SIG-M5 (cell line): ENCODE data around the gene MUC5AC.
"Not testable (repeated sequence)": the region's sequence is repeated elsewhere in the genome, so short reads cannot be mapped to it uniquely, and the experiment has no call there.

Source experiments
- DNase-seq: peaks from one replicate; lab custom pipeline; 2025; lab: John Stamatoyannopoulos, UW

Gene MUC5AC

GRCh38 chr11:1237128-1237580 lies 79.4 kb downstream of the MUC5AC start:
- DNase-seq: no peak

GRCh38 chr11:1237851-1238250 lies 80.1 kb downstream of the MUC5AC start:
- DNase-seq: no peak

- DNase-seq: no peak
Measured at GRCh38 chr11:1238767-1239595, 81.2 kb downstream of the MUC5AC start.

GRCh38 chr11:1239596-1240205 lies 81.9 kb downstream of the MUC5AC start:
- DNase-seq: no peak

GRCh38 chr11:1240771-1241170 lies 83.0 kb downstream of the MUC5AC start:
- DNase-seq: no peak

- DNase-seq: no peak
Measured at GRCh38 chr11:1241706-1242105, 84.0 kb downstream of the MUC5AC start.

GRCh38 chr11:1242289-1242688 lies 84.5 kb downstream of the MUC5AC start:
- DNase-seq: no peak

GRCh38 chr11:1242751-1243150 lies 85.0 kb downstream of the MUC5AC start:
- not testable (repeated sequence) for DNase-seq

GRCh38 chr11:1243521-1243920 lies 85.8 kb downstream of the MUC5AC start:
- not testable (repeated sequence) for DNase-seq

- not testable (repeated sequence) for DNase-seq
Measured at GRCh38 chr11:1244557-1244956, 86.8 kb downstream of the MUC5AC start.

GRCh38 chr11:1245717-1246116 lies 88.0 kb downstream of the MUC5AC start:
- not testable (repeated sequence) for DNase-seq

- DNase-seq: not testable (repeated sequence)
Measured at GRCh38 chr11:1246301-1246700, 88.5 kb downstream of the MUC5AC start.

- not testable (repeated sequence) for DNase-seq
Measured at GRCh38 chr11:1247026-1247425, 89.3 kb downstream of the MUC5AC start.

GRCh38 chr11:1248951-1249350 lies 91.2 kb downstream of the MUC5AC start:
- not testable (repeated sequence) for DNase-seq

- DNase-seq: not testable (repeated sequence)
Measured at GRCh38 chr11:1250411-1250810, 92.7 kb downstream of the MUC5AC start.
